DMS153 (cell line): ENCODE data around the gene IFI30.

Experiments used
- DNase-seq: peaks from one replicate; lab custom pipeline; 2025; lab: John Stamatoyannopoulos, UW

The IFI30 gene

DNA sequence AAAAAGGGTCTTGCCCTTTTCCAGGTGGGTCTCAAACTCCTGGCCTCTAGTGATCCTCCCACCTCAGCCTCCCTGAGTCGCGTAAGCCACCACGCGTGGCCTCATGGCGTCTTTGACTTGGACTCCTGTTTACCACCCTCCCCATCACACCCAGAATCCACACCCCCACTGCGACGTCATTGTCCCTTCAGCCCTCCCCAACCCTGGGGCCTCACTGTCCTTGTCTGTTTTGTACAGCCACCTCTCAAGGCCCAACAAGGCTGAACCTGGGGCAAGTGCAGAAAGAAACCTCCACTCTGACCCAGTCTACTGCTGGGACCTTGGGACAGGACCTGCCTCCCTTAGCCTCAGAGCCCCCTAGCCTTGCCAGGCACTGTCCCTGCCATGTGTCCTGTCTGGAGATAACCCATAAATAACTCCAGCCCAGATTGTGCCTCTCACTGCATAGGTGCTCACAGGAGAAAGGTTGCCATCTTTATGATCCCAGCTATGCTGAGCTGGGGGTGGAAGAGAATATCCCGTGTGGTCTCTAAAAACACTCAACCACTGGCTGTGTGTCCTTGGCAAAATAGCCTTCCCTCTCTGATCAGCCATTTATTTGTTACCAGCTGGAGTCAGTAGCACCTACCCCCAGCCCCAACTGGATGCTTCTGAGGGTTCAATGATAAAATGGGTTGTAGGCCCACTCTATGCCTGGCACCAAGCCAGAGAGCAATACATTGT is 1.8 kb upstream of the IFI30 start:
- no peak for DNase-seq

DNA sequence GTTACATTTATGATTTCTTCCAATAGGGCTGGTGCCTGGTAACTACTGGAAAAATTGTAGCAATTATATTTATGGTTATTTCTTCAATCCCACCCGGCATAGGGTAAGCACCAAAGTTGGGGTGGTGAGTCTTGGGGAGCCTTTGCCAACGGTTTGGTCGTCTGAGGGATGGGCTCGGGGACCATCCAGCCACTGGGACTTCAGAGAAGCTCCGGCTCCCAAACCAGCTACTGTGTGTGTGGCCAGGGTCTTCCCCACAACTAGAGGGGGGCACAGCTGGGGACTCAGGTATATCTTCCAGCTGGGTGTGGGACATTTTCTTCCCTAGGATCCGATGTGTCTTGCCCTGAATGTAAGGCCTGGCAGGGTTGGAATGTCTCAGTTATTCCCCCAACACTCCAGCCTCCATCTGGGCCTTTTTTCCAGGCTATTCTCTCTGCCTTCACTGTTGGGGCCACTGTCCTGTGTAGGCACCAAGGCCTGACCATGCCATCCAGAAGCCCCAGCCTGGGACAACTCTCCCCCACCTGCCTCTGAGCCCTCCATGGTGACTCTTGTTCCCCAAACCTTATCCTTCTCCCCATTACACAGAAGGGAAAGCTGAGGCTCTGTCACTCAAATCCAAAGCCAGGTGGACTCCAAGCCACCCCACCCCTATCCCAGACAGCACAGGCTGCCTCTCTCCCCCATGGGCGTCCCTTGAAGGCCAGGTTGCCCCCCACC is 1.1 kb upstream of the IFI30 start:
- no peak for DNase-seq

DNA sequence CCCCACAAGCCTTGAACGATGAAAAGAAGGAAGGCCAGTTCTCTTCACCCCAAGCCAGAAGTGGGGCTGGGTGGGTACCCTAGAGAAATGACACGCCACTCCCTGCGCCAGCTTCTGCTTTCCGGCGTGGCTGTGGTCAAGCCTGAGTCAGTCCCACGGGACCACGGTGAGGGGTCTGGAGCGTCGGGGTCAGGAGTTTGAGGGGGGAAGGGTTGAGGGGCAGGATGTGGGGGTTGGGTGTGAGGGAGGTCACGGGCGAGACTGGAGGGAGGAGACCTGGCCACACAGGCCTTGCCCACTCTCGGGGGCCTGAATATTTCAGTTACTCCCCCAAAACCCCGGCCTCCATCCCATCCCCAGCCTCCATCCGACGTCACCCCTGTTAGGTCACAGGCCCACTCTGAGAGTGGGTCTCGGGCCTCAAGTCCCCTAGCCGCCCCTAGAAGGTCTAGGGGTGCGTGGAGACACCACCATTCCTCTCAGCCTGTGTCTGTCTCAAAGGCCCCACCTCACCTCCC is 500 bp upstream of the IFI30 start:
- no peak for DNase-seq

DNA sequence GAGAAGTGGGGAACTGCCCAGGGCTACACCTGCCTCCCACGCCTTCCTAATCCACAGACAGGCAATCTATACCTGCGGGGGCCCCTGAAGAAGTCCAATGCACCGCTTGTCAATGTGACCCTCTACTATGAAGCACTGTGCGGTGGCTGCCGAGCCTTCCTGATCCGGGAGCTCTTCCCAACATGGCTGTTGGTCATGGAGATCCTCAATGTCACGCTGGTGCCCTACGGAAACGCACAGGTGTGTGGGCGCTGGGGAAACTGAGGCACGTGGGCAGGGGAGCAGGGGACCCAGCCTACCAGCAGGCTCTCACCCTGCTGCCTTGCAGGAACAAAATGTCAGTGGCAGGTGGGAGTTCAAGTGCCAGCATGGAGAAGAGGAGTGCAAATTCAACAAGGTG is 1.4 kb downstream of the IFI30 start:
- DNase-seq = no peak

DNA sequence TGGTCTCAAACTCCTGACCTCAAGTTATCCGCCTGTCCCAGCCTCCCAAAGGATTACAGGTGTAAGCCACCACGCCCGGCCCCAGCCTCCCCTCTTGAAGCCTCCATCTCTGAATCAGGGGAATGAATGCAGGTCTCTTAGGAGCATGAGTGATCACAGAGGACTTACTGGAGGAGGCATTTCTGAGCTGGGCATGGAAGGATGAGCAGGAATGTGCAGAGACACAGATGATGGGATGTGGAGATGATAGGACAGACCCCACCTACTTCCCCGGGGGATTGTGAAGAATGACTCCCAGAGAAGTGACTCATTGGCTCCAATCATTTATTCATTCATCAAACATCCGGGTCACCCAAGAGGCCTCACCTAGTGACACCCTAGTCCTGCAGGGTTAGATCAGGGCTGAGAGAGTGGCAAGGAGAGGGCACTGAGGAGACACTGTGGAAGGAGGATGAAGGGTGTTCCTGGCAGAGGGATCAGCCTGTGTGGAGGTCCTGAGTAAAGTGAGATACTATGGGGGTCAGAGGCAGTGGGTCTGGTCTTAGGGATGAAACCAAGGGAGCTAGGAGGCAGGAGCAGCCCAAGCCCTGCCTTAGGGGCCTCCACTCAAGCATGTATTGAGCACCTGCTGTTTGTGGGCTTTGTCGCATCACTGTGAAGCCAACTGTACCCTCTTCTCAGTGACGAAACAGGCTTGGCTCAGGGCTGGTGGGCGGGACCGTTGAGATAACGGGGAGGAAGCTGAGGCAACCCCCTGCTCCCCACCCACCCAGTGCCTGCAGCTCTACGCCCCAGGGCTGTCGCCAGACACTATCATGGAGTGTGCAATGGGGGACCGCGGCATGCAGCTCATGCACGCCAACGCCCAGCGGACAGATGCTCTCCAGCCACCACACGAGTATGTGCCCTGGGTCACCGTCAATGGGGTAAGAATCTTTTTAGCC is 3.0 kb downstream of the IFI30 start:
- no peak for DNase-seq

DNA sequence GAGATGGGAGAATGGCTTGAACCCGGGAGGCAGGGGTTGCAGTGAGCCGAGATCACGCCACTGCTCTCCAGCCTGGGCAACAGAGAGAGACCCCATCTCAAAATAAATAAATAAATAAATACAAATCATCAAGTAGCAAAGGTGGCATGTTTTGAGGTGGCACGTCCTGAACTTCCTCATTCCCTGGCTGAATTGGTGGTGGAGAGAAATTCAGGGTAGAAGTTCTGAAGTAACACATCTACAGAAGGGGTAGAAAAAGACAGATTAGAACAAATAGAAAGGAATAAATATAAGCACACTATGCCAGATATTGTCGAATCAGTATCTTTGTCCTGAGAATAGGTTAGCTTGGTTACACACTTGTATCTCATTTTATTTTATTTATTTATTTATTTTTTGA is 6.3 kb downstream of the IFI30 start:
- DNase-seq = no peak

DNA sequence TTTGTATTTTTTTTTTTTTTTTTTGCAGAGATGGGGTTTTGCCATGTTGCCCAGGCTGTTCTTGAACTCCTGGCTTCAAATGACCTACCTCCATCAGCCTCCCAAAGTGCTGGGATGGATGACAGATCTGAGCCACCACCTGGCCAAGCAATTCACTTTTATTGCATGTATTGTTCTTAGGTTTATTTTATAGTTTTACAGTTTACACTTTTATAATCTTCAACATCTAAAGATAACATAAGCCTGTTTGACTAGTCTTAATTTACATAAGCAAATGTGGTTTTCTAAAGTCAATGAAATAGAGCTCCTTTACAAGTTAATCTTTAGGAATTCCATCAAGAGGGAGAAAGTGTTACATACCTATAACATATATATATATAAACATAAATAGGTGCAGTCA is 9.9 kb downstream of the IFI30 start:
- no peak for DNase-seq

DNA sequence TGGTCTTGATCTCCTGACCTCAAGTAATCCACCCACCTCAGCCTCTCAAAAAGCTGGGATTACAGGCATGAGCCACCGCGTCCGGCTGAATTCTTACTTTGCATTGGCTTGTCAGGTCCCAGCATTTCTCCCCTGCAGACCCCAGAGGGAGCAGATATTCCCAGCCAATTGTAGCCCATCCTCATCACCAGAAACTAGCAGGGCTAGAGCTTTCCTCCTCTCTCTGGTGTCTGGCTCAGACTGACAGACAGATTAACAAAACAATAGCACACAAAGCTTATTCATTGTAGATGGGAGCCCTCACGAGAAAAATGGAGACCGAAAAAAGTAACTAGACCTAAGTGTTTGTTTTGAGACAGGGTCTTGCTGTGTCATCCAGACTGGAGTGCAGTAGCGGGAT is 11.9 kb downstream of the IFI30 start:
- DNase-seq = no peak

DNA sequence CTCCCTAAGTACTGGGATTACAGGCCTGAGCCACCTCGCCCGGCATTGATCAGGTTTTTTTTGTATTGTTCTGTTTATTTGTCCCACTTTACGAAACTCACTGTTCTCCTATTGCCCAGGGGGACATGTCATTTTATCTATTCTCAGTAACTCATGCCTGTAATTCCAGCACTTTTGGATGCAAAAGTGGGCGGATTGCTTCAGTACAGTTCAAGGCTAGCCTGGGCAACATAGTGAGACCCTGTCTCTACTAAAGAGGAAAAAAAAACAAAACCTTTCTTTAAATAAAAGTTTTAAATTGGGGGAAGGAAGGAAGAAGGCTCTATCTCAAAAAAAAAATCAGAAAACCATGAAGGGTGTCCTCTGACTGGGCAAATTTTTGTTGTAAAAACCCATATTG is 16.7 kb downstream of the IFI30 start:
- no peak for DNase-seq

DNA sequence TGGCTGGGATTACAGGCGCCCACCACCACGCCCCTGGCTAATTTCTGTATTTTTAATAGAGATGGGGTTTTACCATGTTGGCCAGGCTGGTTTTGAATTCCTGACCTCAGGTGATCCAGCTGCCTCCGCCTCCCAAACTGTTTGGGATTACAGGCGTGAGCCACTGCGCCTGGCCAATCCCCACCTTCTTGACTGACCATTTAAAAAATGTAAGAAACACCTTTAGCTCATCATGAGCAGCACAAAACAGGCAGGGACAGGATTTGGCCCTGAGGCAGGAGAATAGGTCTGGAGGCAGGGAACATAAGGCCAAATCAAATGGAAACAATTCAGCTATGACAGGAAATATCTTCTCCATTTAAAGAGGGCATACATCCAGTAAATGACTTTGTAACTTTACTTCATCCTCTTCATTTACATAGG is 18.0 kb downstream of the IFI30 start:
- no peak for DNase-seq

DNA sequence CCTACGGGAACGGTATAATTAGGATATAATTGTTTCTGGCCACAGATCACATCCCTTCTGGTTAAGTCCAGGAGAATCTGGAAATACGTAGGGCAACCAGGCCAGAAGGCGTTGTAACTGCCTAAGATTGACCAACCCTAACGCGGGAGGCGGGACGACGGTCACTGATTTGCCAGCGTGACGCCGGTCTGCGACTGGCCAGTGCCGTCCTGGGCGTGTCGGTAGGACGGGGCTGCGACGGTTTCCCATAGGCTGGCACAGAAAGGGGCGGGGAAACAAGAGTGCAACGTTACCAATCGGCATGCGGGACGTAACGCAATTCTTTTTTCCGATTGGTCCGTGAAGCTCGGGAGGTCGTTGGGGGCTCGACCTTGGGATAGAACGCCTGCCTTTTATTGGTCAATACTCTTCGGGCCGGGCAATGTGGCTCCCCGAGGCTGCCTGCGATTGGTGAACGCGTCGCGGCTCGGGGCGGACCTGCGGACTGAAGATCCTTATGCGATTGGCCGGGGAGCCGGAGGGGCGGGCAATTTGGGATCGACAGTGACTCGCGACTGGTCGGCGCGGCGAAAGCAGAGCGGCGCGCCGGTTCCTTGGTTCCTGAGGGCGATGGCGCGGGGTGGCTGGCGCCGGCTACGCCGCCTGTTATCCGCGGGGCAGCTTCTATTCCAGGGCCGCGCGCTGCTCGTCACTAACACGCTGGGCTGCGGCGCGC is 19.2 kb downstream of the IFI30 start, which contains the start of gene MPV17L2:
Gene MPV17L2, plus strand, starts transcription at position 546 of the 715 bp plus-strand sequence. Its CDS starts 64 bp downstream, at position 610.
- DNase-seq = peak; percentile 100

DNA sequence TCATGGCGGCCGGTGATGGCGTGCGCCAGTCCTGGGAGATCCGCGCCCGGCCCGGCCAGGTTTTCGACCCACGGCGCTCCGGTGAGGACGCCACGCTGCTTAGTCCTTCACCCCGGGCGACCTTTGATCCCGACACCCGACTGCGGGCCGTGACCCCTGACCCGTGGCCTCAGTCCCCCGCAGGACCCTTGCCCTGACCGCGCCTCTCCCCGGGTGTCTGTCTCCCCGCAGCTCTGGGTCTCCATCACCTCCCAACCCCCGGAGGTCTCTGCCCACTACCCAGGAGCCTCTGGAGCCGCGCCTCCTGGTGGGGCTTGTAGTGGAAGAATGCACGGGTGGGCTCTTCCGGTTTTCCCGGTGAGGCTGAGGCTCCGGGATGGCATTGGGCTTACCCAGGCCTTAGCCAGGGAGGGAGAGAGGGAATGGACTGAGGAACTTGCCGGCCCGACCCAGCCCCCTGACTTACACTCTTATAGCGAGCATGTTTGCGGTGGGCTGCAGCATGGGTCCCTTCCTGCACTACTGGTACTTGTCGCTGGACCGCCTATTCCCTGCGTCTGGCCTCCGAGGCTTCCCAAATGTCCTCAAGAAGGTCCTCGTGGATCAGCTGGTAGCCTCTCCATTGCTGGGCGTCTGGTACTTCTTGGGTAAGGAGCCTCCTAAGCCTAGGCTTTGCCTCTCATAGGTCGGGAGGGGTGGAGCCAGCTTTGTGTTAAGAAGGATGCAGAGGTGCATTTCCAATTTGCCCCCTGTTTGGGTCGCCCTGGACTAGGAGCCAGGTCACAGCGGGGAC is 20.0 kb downstream of the IFI30 start:
- DNase-seq = no peak

DNA sequence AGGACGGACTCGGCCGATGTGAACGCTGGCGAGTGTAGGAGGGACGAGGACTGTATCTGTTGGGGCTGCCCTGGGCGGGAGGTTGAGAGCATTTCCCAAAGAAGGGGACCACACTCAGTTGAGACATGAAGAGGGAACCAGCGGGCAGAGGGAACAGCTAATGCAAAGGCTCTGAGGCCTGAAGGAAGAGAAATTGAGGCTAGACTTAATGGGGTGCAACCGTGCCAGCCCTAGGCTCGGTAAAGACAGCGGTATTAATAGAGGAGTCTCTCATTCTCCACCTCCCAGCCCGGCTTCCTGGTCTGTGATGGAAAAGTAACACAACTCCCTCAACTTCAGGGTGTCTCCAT is 20.5 kb downstream of the IFI30 start:
- DNase-seq = no peak

DNA sequence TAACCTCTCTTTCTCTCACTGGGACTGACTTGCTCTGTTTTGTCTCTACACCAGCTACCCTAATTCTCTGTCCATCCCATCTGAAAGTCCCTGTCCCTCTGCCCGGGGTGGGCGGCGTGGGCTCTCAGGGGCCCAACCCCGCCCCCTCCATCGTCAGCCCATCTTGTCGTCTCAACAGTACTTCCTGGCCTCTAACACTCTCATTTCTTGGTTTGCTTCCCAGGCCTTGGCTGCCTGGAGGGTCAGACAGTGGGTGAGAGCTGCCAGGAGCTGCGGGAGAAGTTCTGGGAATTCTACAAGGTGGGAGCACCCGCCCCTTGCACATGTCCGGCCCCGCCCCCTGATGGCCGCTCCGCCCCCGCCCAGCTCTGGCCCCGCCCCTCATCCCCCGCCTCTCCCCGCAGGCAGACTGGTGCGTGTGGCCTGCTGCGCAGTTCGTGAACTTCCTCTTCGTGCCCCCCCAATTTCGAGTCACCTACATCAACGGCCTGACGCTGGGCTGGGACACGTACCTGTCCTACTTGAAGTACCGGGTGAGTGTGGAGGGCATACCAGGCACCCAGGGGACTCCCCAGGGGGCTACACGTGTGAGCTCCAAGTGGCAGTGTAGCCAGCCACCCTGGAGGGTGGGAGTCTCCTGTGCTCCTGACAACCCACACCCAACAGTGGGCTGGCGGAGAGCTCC is 21.1 kb downstream of the IFI30 start:
- no peak for DNase-seq

DNA sequence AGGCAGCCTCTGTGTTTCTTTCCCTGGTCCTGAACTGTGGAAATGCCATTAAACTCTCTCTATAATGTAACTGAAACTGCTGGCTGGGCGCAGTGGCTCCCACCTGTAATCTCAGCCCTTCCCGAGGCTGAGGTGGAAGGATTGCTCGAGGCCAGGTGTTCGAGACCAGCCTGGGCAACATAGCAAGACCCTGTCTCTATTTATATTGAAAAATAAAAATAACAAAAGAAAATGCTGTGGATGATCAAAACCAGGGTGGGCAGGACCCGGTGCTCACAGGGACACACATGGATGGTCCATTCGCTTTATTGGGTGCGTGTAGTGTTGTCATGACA is 22.9 kb downstream of the IFI30 start:
- no peak for DNase-seq

DNA sequence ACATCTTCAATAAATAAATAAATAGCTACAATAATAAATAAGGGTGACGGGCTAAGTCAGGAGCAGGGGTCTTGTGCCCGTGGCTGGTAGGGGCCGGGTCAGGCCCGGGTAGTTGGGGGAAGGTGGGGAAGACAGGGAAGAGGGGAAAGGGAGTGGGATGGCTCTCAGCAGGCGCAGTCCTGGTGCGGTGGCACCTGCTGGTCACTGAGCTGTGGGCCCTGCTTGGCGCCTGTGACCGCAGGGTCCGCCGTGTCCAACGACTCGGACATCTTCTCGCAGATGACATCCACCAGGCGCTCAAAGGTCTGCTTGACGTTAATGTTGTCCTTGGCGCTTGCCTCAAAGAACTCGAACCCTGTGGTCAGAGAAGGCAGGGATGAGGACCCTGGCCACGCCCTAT is 23.7 kb downstream of the IFI30 start:
- no peak for DNase-seq

DNA sequence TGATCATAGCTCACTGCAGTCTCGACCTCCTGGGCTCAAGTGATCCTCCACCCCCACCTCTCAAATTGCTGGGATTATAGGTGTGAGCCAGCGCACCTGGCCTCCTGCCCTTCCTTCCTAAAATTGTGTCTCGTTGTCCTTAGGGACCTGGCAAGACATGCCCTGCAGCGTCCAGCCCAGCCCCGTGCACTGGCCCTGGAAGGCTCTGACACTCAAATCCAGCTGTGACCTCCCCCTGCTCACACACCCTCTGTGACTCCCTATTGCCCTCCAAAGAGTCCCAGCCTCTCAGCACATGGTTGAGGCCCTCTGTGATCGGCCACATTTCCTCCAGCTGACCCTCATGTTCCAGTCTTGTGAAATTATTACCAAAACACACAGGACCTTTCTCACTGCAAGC is 24.3 kb downstream of the IFI30 start:
- DNase-seq = no peak

DNA sequence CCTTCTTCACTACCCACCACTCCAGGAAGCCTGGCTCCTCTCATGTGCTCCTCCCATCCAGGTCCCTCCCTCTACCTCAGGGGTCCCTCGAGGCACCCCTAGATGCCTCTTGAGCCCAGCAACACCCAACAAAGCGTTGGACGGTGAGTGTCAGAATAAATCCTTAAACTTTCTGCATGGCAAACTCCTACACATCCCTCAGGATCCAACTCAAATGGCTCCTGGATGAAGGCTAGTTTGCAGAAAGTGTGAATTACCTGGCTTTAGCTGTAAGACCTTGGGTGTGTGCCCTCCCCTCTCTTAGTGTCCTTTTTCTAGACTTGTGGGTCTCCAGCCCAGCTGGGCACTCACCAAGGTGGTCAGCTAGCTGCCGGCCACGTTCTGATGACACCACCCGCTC is 24.8 kb downstream of the IFI30 start:
- DNase-seq = no peak

DNA sequence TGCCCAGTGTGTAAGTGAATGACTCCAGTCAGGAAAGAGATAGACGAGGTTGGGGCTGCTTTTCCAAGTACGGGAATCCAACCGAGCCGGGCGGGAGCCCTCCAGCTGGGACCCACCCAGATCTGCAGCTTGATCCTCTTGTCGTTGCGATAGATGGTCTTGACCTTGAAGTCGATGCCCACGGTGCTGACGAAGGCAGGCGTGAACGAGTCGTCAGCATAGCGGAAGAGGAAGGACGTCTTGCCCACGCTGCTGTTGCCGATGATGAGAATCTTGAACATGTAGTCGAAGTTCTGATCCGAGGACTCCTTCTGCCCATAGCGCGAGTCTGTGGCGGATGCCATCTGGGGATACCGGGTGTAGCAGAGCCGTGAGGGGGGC is 28.8 kb downstream of the IFI30 start:
- no peak for DNase-seq

DNA sequence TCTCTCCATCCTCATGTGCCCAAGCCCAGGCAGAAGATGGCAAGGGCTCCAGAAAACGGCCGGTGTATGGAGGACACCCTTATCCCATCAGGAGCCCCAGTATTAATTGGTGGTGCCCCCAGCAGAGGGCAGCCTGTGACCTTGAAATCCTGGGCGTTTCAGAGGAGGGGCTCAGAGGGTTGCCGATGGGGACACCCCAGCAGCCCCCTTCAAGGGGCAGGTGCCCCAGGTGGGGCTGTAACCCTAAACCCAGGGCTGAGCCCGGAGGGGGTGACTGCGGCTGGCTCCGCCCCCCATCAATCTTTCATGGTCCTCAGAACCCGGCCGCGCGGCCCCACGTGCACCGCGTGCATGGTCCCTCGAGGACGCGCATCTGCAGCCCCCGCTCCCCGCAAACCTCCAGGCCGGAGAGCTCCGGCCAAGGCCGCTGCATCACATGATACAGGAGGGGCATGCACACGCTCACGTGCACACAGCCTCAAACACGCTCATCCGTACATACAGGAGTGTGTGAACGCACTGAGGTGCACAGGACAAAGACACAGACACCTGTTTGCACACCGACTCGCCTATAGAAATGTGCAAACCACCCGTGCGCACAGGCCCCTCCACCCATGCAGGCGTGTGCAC is 29.3 kb downstream of the IFI30 start:
- no peak for DNase-seq
